Ishikawa (cell line): ENCODE measurements around the gene ATP7A.

Source experiments
- CEBPB ChIP-seq: IDR thresholded peaks from 2 replicates; pipeline ENCODE4 v1.6.1; 2012
- CREB1 ChIP-seq: IDR thresholded peaks from 2 replicates; pipeline ENCODE4 v1.6.1; 2012; ENCODE audit warnings: low read depth
- EGR1 ChIP-seq: IDR thresholded peaks from 2 replicates; pipeline ENCODE4 v1.6.1; 2012
- EP300 ChIP-seq: IDR thresholded peaks from 2 replicates; pipeline ENCODE4 v1.6.1; 2012; ENCODE audit warnings: borderline replicate concordance
- FOXM1 ChIP-seq: IDR thresholded peaks from 2 replicates; pipeline ENCODE4 v1.6.1; 2012; ENCODE audit warnings: low read depth, borderline replicate concordance
- MAX ChIP-seq: IDR thresholded peaks from 2 replicates; pipeline ENCODE4 v1.6.1; 2012
- NFIC ChIP-seq: IDR thresholded peaks from 2 replicates; pipeline ENCODE4 v1.6.1; 2012
- RAD21 ChIP-seq: IDR thresholded peaks from 2 replicates; pipeline ENCODE4 v1.6.1; 2012; ENCODE audit warnings: low read depth
- TAF1 ChIP-seq: IDR thresholded peaks from 2 replicates; pipeline ENCODE4 v1.6.1; 2012; ENCODE audit warnings: low read depth, mild to moderate bottlenecking
- TCF12 ChIP-seq: IDR thresholded peaks from 2 replicates; pipeline ENCODE4 v1.6.1; 2012; ENCODE audit warnings: low read depth
- TEAD4 ChIP-seq: IDR thresholded peaks from 2 replicates; pipeline ENCODE4 v1.6.1; 2012
- USF1 ChIP-seq: IDR thresholded peaks from 2 replicates; pipeline ENCODE4 v1.6.1; 2012
- YY1 ChIP-seq: IDR thresholded peaks from 2 replicates; pipeline ENCODE4 v1.6.1; 2012; ENCODE audit warnings: low read depth
- ZBTB7A ChIP-seq: IDR thresholded peaks from 2 replicates; pipeline ENCODE4 v1.6.1; 2012; ENCODE audit warnings: low read depth
- TF ChIP-seq, protein P1 (sequence below): IDR thresholded peaks from 2 replicates; pipeline ENCODE4 v1.6.1; 2012; ENCODE audit warnings: low read depth, mild to moderate bottlenecking

The ATP7A gene

GRCh38 chrX:77894921-77895886 is 15.3 kb upstream of the ATP7A start, which contains the start of gene MAGT1:
MAGT1 (minus strand) TSS chrX:77895435; CDS start chrX:77895410, 25 bp downstream.
- TF ChIP-seq NFIC (no peak), YY1 (peak; percentile 76), CREB1 (peak; percentile 79), FOXM1 (peak; percentile 15; the same call in 1 of the 2 replicates), USF1 (no peak), CEBPB (peak; percentile 60), TAF1 (peak; percentile 58)

GRCh38 chrX:77899081-77899828 is 11.2 kb upstream of the ATP7A start, which contains the start of gene COX7B:
COX7B (plus strand) TSS chrX:77899468; CDS start chrX:77899554, 86 bp downstream.
- TF ChIP-seq RAD21 (peak; percentile 20; the same call in 1 of the 2 replicates), EGR1 (no peak), CREB1 (peak; percentile 57), NFIC (no peak), ZBTB7A (no peak), YY1 (peak; percentile 82), FOXM1 (peak; percentile 35; the same call in 1 of the 2 replicates), EP300 (no peak), TEAD4 (no peak), USF1 (no peak), TAF1 (peak; percentile 61), MAX (0 out of 2 replicates have a peak, but pooled peaks have one; percentile 19), TCF12 (no peak), CEBPB (no peak)
- TF ChIP-seq, protein P1, sequence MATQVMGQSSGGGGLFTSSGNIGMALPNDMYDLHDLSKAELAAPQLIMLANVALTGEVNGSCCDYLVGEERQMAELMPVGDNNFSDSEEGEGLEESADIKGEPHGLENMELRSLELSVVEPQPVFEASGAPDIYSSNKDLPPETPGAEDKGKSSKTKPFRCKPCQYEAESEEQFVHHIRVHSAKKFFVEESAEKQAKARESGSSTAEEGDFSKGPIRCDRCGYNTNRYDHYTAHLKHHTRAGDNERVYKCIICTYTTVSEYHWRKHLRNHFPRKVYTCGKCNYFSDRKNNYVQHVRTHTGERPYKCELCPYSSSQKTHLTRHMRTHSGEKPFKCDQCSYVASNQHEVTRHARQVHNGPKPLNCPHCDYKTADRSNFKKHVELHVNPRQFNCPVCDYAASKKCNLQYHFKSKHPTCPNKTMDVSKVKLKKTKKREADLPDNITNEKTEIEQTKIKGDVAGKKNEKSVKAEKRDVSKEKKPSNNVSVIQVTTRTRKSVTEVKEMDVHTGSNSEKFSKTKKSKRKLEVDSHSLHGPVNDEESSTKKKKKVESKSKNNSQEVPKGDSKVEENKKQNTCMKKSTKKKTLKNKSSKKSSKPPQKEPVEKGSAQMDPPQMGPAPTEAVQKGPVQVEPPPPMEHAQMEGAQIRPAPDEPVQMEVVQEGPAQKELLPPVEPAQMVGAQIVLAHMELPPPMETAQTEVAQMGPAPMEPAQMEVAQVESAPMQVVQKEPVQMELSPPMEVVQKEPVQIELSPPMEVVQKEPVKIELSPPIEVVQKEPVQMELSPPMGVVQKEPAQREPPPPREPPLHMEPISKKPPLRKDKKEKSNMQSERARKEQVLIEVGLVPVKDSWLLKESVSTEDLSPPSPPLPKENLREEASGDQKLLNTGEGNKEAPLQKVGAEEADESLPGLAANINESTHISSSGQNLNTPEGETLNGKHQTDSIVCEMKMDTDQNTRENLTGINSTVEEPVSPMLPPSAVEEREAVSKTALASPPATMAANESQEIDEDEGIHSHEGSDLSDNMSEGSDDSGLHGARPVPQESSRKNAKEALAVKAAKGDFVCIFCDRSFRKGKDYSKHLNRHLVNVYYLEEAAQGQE: no peak

DNA sequence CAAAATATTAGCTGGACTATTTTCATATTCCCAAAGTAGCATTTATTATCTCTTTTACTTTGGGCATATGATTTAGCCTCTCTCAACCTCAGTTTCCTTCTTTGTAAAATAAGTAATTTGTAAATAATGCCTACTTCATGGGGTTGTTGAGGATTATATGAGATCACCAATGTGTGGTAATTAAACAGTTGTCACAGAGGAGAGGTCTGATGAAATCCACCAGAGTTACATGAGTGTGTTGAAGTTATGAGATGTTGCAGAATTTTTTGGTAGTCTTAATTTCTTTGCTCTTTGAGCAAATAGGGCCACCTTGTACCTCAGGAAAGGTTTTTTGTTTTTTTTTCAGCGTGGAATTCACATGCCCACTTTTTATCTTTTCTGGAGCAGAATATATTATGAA is 9.8 kb upstream of the ATP7A start:
- TF ChIP-seq EP300: no peak
- TF ChIP-seq FOXM1: no peak
- no peak for TF ChIP-seq MAX
- no peak for TF ChIP-seq TEAD4
- TF ChIP-seq ZBTB7A: no peak
- TF ChIP-seq CEBPB: no peak
- no peak for TF ChIP-seq CREB1
- no peak for TF ChIP-seq TAF1
- no peak for TF ChIP-seq RAD21
- TF ChIP-seq YY1: no peak
- TF ChIP-seq USF1: no peak
- no peak for TF ChIP-seq EGR1
- no peak for TF ChIP-seq TCF12
- no peak for TF ChIP-seq NFIC
- TF ChIP-seq, protein P1: no peak

GRCh38 chrX:77901506-77901905 is 9.0 kb upstream of the ATP7A start:
- TF ChIP-seq MAX: no peak
- no peak for TF ChIP-seq NFIC
- TF ChIP-seq, protein P1: no peak
- no peak for TF ChIP-seq TEAD4
- TF ChIP-seq CEBPB: no peak
- no peak for TF ChIP-seq EP300
- TF ChIP-seq RAD21: no peak
- TF ChIP-seq FOXM1: no peak
- TF ChIP-seq TAF1: no peak
- no peak for TF ChIP-seq CREB1
- no peak for TF ChIP-seq YY1
- no peak for TF ChIP-seq EGR1
- TF ChIP-seq USF1: no peak
- no peak for TF ChIP-seq ZBTB7A
- no peak for TF ChIP-seq TCF12
